GM23338 (cell line): ENCODE results near the gene OBSCN.
A peak's percentile ranks its signal among the peaks of the same experiment; 100 is the strongest.

Experiments used
- CREB1 ChIP-seq: fragments of 250-450 bp; sonication (Bioruptor Pico); IDR thresholded peaks from 2 replicates; pipeline ENCODE4 v1.5.0; 2020; ENCODE audit warnings: low read depth, mild to moderate bottlenecking, moderate library complexity
- EZH2 ChIP-seq: fragments of 200-600 bp; sonication (generic); IDR thresholded peaks from one replicate; pipeline ENCODE4 v1.8.0; 2017; ENCODE audit warnings: antibody characterized with exemption, mild to moderate bottlenecking, low read depth; ENCODE audit not compliant: unreplicated experiment
- POLR2AphosphoS5 ChIP-seq: IDR thresholded peaks from 2 replicates; pipeline ENCODE4 v1.6.1; 2016; ENCODE audit warnings: antibody characterized with exemption, low read depth
- REST ChIP-seq: IDR thresholded peaks from one replicate; pipeline ENCODE4 v1.6.1; 2018; ENCODE audit warnings: antibody characterized with exemption; ENCODE audit not compliant: unreplicated experiment
- STAT1 ChIP-seq: IDR thresholded peaks from one replicate; pipeline ENCODE4 v1.6.1; 2016; ENCODE audit warnings: antibody characterized with exemption; ENCODE audit not compliant: unreplicated experiment
- TF ChIP-seq, protein P1 (sequence below), 2 experiments: fragments of 200-600 bp in 1 of 2; sonication (generic) in 1 of 2; conservative IDR thresholded peaks; 2 replicates each; pipeline versions ENCODE4 v1.5.1 to v1.6.1; 2016 to 2017; ENCODE audit warnings: antibody characterized with exemption in 2 of 2, low read depth in 2 of 2, mild to moderate bottlenecking in 2 of 2, moderate library complexity in 1 of 2

- TF ChIP-seq EZH2 (peak; percentile 2), POLR2AphosphoS5 (no peak), CREB1 (no peak), REST (no peak), STAT1 (no peak)
- TF ChIP-seq, protein P1, sequence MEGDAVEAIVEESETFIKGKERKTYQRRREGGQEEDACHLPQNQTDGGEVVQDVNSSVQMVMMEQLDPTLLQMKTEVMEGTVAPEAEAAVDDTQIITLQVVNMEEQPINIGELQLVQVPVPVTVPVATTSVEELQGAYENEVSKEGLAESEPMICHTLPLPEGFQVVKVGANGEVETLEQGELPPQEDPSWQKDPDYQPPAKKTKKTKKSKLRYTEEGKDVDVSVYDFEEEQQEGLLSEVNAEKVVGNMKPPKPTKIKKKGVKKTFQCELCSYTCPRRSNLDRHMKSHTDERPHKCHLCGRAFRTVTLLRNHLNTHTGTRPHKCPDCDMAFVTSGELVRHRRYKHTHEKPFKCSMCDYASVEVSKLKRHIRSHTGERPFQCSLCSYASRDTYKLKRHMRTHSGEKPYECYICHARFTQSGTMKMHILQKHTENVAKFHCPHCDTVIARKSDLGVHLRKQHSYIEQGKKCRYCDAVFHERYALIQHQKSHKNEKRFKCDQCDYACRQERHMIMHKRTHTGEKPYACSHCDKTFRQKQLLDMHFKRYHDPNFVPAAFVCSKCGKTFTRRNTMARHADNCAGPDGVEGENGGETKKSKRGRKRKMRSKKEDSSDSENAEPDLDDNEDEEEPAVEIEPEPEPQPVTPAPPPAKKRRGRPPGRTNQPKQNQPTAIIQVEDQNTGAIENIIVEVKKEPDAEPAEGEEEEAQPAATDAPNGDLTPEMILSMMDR (conservative IDR thresholded peaks at IDR 0.05; ENCODE audit: low read depth in 2 of 2) = no peak
These were observed 4.6 kb downstream of the OBSCN start for GRCh38 chr1:228212415-228212965.
